GM12878 (cell line): Measurements from ENCODE around the gene PYGO2. TPM values are rescaled to one million over a fixed set of nuclear protein-coding genes. Genes with fewer than 3 reads are reported as not detected.

Experiments used
- ATF2 ChIP-seq: IDR thresholded peaks from 2 replicates; pipeline ENCODE4 v1.6.1; 2012; ENCODE audit warnings: low read length, inconsistent platforms
- ATF3 ChIP-seq: IDR thresholded peaks from 2 replicates; pipeline ENCODE4 v1.6.1; 2011; ENCODE audit warnings: low read depth, mild to moderate bottlenecking, low read length, moderate library complexity, borderline replicate concordance; ENCODE audit errors: extremely low read depth
- BCL11A ChIP-seq: IDR thresholded peaks from 2 replicates; pipeline ENCODE4 v1.6.1; 2011; ENCODE audit warnings: low read depth, low read length
- BCLAF1 ChIP-seq: fragments of 450-650 bp; IDR thresholded peaks from 2 replicates; pipeline ENCODE4 v1.6.1; 2017; ENCODE audit warnings: antibody characterized with exemption, mild to moderate bottlenecking, moderate library complexity
- CBX3 ChIP-seq: fragments of 200-600 bp; sonication (generic); IDR thresholded peaks from 2 replicates; pipeline ENCODE4 v1.6.1; 2016; ENCODE audit warnings: low read depth, borderline replicate concordance
- CEBPB ChIP-seq, 2 experiments: fragments of 150-350 bp in 1 of 2; IDR thresholded peaks; 2 replicates each; pipeline ENCODE4 v1.6.1; 2012 to 2014; ENCODE audit warnings: low read depth in 2 of 2, low read length in 2 of 2, borderline replicate concordance in 1 of 2, inconsistent platforms in 1 of 2
- CREM ChIP-seq: IDR thresholded peaks from 2 replicates; pipeline ENCODE4 v1.6.1; 2014; ENCODE audit warnings: antibody characterized with exemption, low read depth
- DPF2 ChIP-seq: fragments of 450-650 bp; IDR thresholded peaks from 2 replicates; pipeline ENCODE4 v1.6.1; 2017; ENCODE audit warnings: mild to moderate bottlenecking
- E2F8 ChIP-seq: fragments of 450-650 bp; IDR thresholded peaks from 2 replicates; pipeline ENCODE4 v1.6.1; 2018; ENCODE audit warnings: mild to moderate bottlenecking, low read depth, moderate library complexity; ENCODE audit not compliant: partially characterized antibody
- GABPA ChIP-seq: IDR thresholded peaks from 2 replicates; pipeline ENCODE4 v1.6.1; 2014; ENCODE audit warnings: antibody characterized with exemption, low read depth, mild to moderate bottlenecking, inconsistent platforms
- GATAD2B ChIP-seq: fragments of 450-650 bp; conservative IDR thresholded peaks from 2 replicates; pipeline ENCODE4 v1.6.1; 2017; ENCODE audit warnings: low read depth, mild to moderate bottlenecking, moderate library complexity
- HCFC1 ChIP-seq: fragments of 150-350 bp; IDR thresholded peaks from 2 replicates; pipeline ENCODE4 v1.6.1; 2014; ENCODE audit warnings: low read length
- IRF4 ChIP-seq: IDR thresholded peaks from 2 replicates; pipeline ENCODE4 v1.6.1; 2011; ENCODE audit warnings: low read depth, low read length
- JUND ChIP-seq: IDR thresholded peaks from 2 replicates; pipeline ENCODE4 v1.6.1; 2012; ENCODE audit warnings: low read depth, mild to moderate bottlenecking, low read length, improper control_type of control experiment, moderate library complexity
- KLF5 ChIP-seq: fragments of 450-650 bp; IDR thresholded peaks from 2 replicates; pipeline ENCODE4 v1.6.1; 2014; ENCODE audit warnings: mild to moderate bottlenecking; ENCODE audit not compliant: partially characterized antibody
- MEF2B ChIP-seq: fragments of 450-650 bp; IDR thresholded peaks from 2 replicates; pipeline ENCODE4 v1.6.1; 2018; ENCODE audit warnings: mild to moderate bottlenecking, moderate library complexity; ENCODE audit not compliant: partially characterized antibody, poor library complexity, severe bottlenecking
- RUNX3 ChIP-seq: IDR thresholded peaks from 2 replicates; pipeline ENCODE4 v1.6.1; 2012; ENCODE audit warnings: low read length, inconsistent platforms
- SREBF2 ChIP-seq: IDR thresholded peaks from 2 replicates; pipeline ENCODE4 v1.6.1; 2012; ENCODE audit warnings: mild to moderate bottlenecking, low read length
- SUZ12 ChIP-seq: fragments of 200-600 bp; sonication (generic); IDR thresholded peaks from one replicate; pipeline ENCODE4 v1.6.1; 2018; ENCODE audit warnings: antibody characterized with exemption, mild to moderate bottlenecking; ENCODE audit not compliant: unreplicated experiment
- TARDBP ChIP-seq: IDR thresholded peaks from 2 replicates; pipeline ENCODE4 v1.6.1; 2016; ENCODE audit warnings: borderline replicate concordance
- TBL1XR1 ChIP-seq: IDR thresholded peaks from 2 replicates; pipeline ENCODE4 v1.6.1; 2012; ENCODE audit warnings: low read depth, low read length, improper control_type of control experiment
- TCF7 ChIP-seq: IDR thresholded peaks from 2 replicates; pipeline ENCODE4 v1.6.1; 2014; ENCODE audit warnings: antibody characterized with exemption, borderline replicate concordance
- USF2 ChIP-seq: IDR thresholded peaks from 2 replicates; pipeline ENCODE4 v1.6.1; 2011; ENCODE audit warnings: low read depth, low read length, improper control_type of control experiment, borderline replicate concordance
- polyA plus RNA-seq, 11 experiments: library from polyadenylated mRNA; depleted of rRNA in 4 of 11; unstranded in 6 of 11; stranded (reverse) in 5 of 11; fragments of >200 nt; fragmentation: Nextera tagmentation in 4 of 11; fragmentation: Illumina TruSeq in 1 of 11; extraction: Ambion mirVana in 4 of 11; extraction: Trizol in 1 of 11; gene quantifications; 1 replicate in 1 of 11; 2 replicates in 10 of 11; pipeline versions ENCODE4 v1.2.1 to v1.2.3, GENCODE V29; 2011 to 2016; ENCODE audit warnings: inconsistent platforms in 2 of 11, missing spikeins in 2 of 11, low read depth in 1 of 11
- total RNA-seq, 4 experiments: library from RNA; depleted of rRNA in 3 of 4; stranded (reverse); fragments of >200 nt in 3 of 4; fragmentation: Illumina TruSeq in 1 of 4; extraction: Trizol in 1 of 4; gene quantifications; 2 replicates each; pipeline versions ENCODE4 v1.2.1 to v1.2.3, GENCODE V29; 2013 to 2021

Gene PYGO2
- total and polyA plus RNA-seq, 10 of the 15 experiments (the other 5 are each of a cell fraction or from before 2014, with no cell fraction given): 8.1 to 33.8 (median 23.5) TPM

- TF ChIP-seq E2F8 (no peak), RUNX3 (no peak), SREBF2 (no peak), IRF4 (0 out of 2 replicates have a peak, but pooled peaks have one; percentile 13), DPF2 (0 out of 2 replicates have a peak, but pooled peaks have one; percentile 8), TARDBP (no peak), SUZ12 (no peak), CBX3 (no peak), GATAD2B (peak; percentile 45; the same call in 1 of the 2 replicates), CREM (no peak; the same call in 1 of the 2 replicates), HCFC1 (peak; percentile 15; the same call in 1 of the 2 replicates), BCL11A (no peak), TCF7 (no peak), GABPA (no peak), MEF2B (peak; percentile 54), TBL1XR1 (no peak), USF2 (no peak), JUND (no peak), BCLAF1 (no peak), CEBPB (IDR thresholded peaks at IDR 0.05; ENCODE audit: borderline replicate concordance in 1 of 2, low read depth in 2 of 2, low read length in 2 of 2) (no peak), ATF3 (no peak), KLF5 (peak; percentile 39), ATF2 (no peak)
Measured at GRCh38 chr1:154998818-154999570, 37.4 kb upstream of the PYGO2 start (continued).
